ENCODE data around the gene FYN. TPM values are rescaled to one million over a fixed set of nuclear protein-coding genes. Genes with fewer than 3 reads are reported as not detected.

Gene FYN
- total and polyA plus RNA-seq, 9 of the 15 experiments (the other 6 are each of a cell fraction or from before 2014, with no cell fraction given), result 2.9 to 22.1 (median 11.4) TPM

DNA sequence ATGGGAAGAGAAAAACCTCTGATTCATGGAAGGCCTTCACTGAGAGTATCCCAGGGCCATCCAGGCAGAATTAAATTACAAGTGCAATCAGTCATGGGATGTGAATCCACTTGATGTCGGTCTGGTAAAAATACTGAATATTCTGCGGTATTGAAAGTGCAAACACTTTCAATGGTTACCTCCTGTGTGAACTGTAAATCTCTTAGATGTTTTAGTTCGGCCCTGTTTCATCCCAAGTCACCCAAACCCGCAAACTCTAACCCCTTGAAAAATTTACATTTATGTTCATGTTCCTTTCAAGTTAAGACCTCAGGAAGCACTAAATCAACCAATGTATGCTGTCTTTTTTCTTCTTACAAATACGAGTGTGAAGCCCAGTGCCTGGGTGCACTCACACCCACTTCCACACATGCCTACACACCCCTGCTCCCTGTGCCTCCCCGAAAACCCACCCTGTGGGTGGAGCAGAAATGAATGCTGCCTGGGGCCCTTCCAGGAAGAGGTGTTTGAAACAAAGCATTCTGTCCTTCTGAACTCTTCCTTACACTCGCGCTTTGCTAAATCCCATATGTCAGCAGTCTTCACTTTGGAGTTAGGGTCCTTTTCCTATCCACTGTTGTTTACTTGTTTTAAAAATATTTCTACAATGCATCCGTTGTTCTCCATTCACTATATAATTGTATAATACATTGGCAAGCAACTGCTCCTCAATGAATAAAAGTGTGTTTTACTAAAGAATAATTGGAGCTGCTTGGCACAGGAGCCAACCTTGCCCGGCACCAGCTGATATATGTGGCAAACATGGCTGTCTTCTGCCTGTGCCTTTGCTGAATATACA is 62.7 kb downstream of the FYN start:
- Histone ChIP-seq H3K79me2 (ENCODE audit: control insufficient read depth, insufficient read depth, low read length) (no peaks in the 10 kb centered on the region), H3K9me3 (replicated peaks; ENCODE audit: control insufficient read depth, insufficient read depth, low read depth, low read length) (no peaks in the 10 kb centered on the region), H2AFZ (ENCODE audit: low read depth, low read length) (no peak overlapping the region), H3K27me3 (ENCODE audit: control insufficient read depth in 2 of 2, insufficient read depth in 2 of 2, low read length in 2 of 2) (0 out of 5 replicates have a peak, but pooled peaks cover 0 to 4% of the 10 kb centered on the region in 2 experiments), H3K9me1 (ENCODE audit: control insufficient read depth, insufficient read depth, low read length) (no peaks in the 10 kb centered on the region), H4K20me1 (replicated peaks; ENCODE audit: control insufficient read depth, insufficient read depth, low read length) (no peaks in the 10 kb centered on the region), H3K4me2 (ENCODE audit: insufficient read depth, low read length) (no peak overlapping the region), H3K4me3 (no peak overlapping the region), H3K4me1 (replicated peaks in 1 of 2; ENCODE audit: control insufficient read depth in 2 of 2, insufficient read depth in 2 of 2, low read length in 2 of 2) (peaks cover 0 to 9% of the 10 kb centered on the region in 2 experiments; a peak in 3 of 5 replicates), H3K36me3 (ENCODE audit: control insufficient read depth, insufficient read depth, low read length) (no peaks in the 10 kb centered on the region; the same call in 2 of the 3 replicates), H3K9ac (ENCODE audit: insufficient read depth in 1 of 2, low read depth in 2 of 2, low read length in 2 of 2) (no peak overlapping the region), H3K27ac (ENCODE audit: extremely low read depth, low read depth, low read length) (no peak overlapping the region)
- whole genome bisulfite sequencing (ENCODE audit: insufficient coverage, low coverage, missing lambda C conversion rate), result 26% methylated on average over 10 of the region's 10 CpGs
- intact Hi-C loops (cut with micrococcal nuclease), result no loop called here
- DNase-seq (ENCODE audit: extremely low read depth in 1 of 4, low spot score in 3 of 4), result no peak
- CTCF ChIA-PET (ENCODE audit: low intra/inter-chr PET ratio), result no interaction called here
- no peak for FAIRE-seq
- no TSS peak for BruUV-seq (replicated peaks)
- POLR2A ChIA-PET, result interaction anchor here (0.6 to 1.0 kb wide), 2 partner anchors 64 to 984 kb away, joined by 3 read pairs; no protein-coding TSS in a partner anchor
- ATAC-seq, result no peak
- in situ Hi-C loops (cut with MboI), result no loop called here
- TF ChIP-seq ELF2 (CRISPR knock-in tag; IDR thresholded peaks at IDR 0.05) (no peak), ZNF316 (IDR thresholded peaks at IDR 0.05) (peak; percentile 20; the same call in 1 of the 2 replicates)

DNA sequence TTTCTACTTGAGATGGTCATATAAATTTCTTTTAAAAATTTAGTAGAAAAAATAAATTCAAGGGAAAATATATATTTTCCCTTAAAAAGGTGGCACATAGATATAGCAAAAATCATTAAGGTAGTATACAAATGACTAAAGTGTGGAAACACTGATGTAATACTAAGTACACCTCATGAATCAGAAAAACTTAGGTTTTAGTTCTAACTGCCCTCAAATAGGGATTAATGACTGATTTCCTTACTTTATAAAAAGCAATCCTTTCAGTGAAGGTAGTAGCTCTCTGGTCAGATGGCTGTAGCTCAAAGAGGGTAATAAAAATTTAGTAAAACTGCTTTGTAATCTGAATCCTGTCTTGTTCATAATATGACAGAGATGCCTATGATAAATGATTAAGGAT is 63.5 kb downstream of the FYN start:
- BruUV-seq (replicated peaks), result no TSS peak
- H3K9me3 ChIP-seq (replicated peaks; ENCODE audit: control insufficient read depth, insufficient read depth, low read depth, low read length), result no peaks in the 10 kb centered on the region
- H3K36me3 ChIP-seq (ENCODE audit: control insufficient read depth, insufficient read depth, low read length), result no peaks in the 10 kb centered on the region; the same call in 2 of the 3 replicates
- POLR2A ChIA-PET, result interaction anchor here (1.0 kb wide), 1 partner anchor 63 kb away, joined by 3 read pairs; no protein-coding TSS in a partner anchor
- no peak overlapping the region for H3K9ac ChIP-seq (ENCODE audit: insufficient read depth in 1 of 2, low read depth in 2 of 2, low read length in 2 of 2)
- CTCF ChIA-PET (ENCODE audit: low intra/inter-chr PET ratio), result no interaction called here
- H3K4me3 ChIP-seq, result no peak overlapping the region
- FAIRE-seq, result no peak
- intact Hi-C loops (cut with micrococcal nuclease) (no loop called here), in situ Hi-C loops (cut with MboI) (no loop called here)
- ATAC-seq, result no peak
- no peak overlapping the region for H2AFZ ChIP-seq (ENCODE audit: low read depth, low read length)
- H3K4me1 ChIP-seq (replicated peaks in 1 of 2; ENCODE audit: control insufficient read depth in 2 of 2, insufficient read depth in 2 of 2, low read length in 2 of 2), result peaks cover 0 to 17% of the 10 kb centered on the region in 2 experiments; a peak in 3 of 5 replicates
- H3K9me1 ChIP-seq (ENCODE audit: control insufficient read depth, insufficient read depth, low read length), result no peaks in the 10 kb centered on the region
- H3K79me2 ChIP-seq (ENCODE audit: control insufficient read depth, insufficient read depth, low read length), result no peaks in the 10 kb centered on the region
- 0 out of 5 replicates have a peak, but pooled peaks cover 0 to 4% of the 10 kb centered on the region in 2 experiments for H3K27me3 ChIP-seq (ENCODE audit: control insufficient read depth in 2 of 2, insufficient read depth in 2 of 2, low read length in 2 of 2)
- H3K4me2 ChIP-seq (ENCODE audit: insufficient read depth, low read length), result no peak overlapping the region
- H3K27ac ChIP-seq (ENCODE audit: extremely low read depth, low read depth, low read length), result no peak overlapping the region
- DNase-seq (ENCODE audit: extremely low read depth in 1 of 4, low spot score in 3 of 4), result no peak
- no peaks in the 10 kb centered on the region for H4K20me1 ChIP-seq (replicated peaks; ENCODE audit: control insufficient read depth, insufficient read depth, low read length)
- TF ChIP-seq KHSRP (IDR thresholded peaks at IDR 0.05) (no peak), CBFA2T2 (conservative IDR thresholded peaks at IDR 0.05) (no peak)
- TF ChIP-seq, protein P1, sequence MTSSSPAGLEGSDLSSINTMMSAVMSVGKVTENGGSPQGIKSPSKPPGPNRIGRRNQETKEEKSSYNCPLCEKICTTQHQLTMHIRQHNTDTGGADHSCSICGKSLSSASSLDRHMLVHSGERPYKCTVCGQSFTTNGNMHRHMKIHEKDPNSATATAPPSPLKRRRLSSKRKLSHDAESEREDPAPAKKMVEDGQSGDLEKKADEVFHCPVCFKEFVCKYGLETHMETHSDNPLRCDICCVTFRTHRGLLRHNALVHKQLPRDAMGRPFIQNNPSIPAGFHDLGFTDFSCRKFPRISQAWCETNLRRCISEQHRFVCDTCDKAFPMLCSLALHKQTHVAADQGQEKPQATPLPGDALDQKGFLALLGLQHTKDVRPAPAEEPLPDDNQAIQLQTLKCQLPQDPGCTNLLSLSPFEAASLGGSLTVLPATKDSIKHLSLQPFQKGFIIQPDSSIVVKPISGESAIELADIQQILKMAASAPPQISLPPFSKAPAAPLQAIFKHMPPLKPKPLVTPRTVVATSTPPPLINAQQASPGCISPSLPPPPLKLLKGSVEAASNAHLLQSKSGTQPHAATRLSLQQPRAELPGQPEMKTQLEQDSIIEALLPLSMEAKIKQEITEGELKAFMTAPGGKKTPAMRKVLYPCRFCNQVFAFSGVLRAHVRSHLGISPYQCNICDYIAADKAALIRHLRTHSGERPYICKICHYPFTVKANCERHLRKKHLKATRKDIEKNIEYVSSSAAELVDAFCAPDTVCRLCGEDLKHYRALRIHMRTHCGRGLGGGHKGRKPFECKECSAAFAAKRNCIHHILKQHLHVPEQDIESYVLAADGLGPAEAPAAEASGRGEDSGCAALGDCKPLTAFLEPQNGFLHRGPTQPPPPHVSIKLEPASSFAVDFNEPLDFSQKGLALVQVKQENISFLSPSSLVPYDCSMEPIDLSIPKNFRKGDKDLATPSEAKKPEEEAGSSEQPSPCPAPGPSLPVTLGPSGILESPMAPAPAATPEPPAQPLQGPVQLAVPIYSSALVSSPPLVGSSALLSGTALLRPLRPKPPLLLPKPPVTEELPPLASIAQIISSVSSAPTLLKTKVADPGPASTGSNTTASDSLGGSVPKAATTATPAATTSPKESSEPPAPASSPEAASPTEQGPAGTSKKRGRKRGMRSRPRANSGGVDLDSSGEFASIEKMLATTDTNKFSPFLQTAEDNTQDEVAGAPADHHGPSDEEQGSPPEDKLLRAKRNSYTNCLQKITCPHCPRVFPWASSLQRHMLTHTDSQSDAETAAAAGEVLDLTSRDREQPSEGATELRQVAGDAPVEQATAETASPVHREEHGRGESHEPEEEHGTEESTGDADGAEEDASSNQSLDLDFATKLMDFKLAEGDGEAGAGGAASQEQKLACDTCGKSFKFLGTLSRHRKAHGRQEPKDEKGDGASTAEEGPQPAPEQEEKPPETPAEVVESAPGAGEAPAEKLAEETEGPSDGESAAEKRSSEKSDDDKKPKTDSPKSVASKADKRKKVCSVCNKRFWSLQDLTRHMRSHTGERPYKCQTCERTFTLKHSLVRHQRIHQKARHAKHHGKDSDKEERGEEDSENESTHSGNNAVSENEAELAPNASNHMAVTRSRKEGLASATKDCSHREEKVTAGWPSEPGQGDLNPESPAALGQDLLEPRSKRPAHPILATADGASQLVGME (CRISPR knock-in tag; IDR thresholded peaks at IDR 0.05), result no peak
- TF ChIP-seq, protein P2, sequence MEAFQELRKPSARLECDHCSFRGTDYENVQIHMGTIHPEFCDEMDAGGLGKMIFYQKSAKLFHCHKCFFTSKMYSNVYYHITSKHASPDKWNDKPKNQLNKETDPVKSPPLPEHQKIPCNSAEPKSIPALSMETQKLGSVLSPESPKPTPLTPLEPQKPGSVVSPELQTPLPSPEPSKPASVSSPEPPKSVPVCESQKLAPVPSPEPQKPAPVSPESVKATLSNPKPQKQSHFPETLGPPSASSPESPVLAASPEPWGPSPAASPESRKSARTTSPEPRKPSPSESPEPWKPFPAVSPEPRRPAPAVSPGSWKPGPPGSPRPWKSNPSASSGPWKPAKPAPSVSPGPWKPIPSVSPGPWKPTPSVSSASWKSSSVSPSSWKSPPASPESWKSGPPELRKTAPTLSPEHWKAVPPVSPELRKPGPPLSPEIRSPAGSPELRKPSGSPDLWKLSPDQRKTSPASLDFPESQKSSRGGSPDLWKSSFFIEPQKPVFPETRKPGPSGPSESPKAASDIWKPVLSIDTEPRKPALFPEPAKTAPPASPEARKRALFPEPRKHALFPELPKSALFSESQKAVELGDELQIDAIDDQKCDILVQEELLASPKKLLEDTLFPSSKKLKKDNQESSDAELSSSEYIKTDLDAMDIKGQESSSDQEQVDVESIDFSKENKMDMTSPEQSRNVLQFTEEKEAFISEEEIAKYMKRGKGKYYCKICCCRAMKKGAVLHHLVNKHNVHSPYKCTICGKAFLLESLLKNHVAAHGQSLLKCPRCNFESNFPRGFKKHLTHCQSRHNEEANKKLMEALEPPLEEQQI (IDR thresholded peaks at IDR 0.05), result no peak

All from K562 (cell line).